Thoracic aorta (tissue), 2 donors: Measurements from ENCODE around the gene ZNF280B. TPM values are rescaled to one million over a fixed set of nuclear protein-coding genes. Genes with fewer than 3 reads are reported as not detected.

Source experiments
- ATAC-seq: fragments of 150-250 bp; one replicate; pipeline ENCODE4 v1.8.0; 2017; ENCODE audit warnings: low read depth; ENCODE audit not compliant: insufficient number of reproducible peaks, low FRiP score
- DNase-seq: peaks from one replicate; pipeline ENCODE4 v3.0.0-alpha.2; 2020; ENCODE audit warnings: low spot score
- H3K27ac ChIP-seq, 2 donors: fragments of 200-600 bp; sonication (generic); 1 replicate in 1 of 2; 2 replicates in 1 of 2; pipeline ENCODE4 v1.5.1; 2016; ENCODE audit warnings: mild to moderate bottlenecking in 2 of 2, moderate library complexity in 2 of 2
- H3K27me3 ChIP-seq: fragments of 200-600 bp; sonication (generic); replicated peaks from 2 replicates; pipeline ENCODE4 v1.6.0; 2016; ENCODE audit warnings: mild to moderate bottlenecking; ENCODE audit not compliant: insufficient read depth
- H3K36me3 ChIP-seq: fragments of 200-600 bp; sonication (generic); one replicate; pipeline ENCODE4 v1.5.1; 2016
- H3K4me1 ChIP-seq, 2 donors: fragments of 200-600 bp; sonication (generic); 1 replicate in 1 of 2; 2 replicates in 1 of 2; pipeline versions ENCODE4 v1.5.1 to v1.6.0; 2016; ENCODE audit warnings: low read depth in 2 of 2, mild to moderate bottlenecking in 1 of 2; ENCODE audit not compliant: control insufficient read depth in 1 of 2
- H3K4me3 ChIP-seq: fragments of 200-600 bp; sonication (generic); 2 replicates; pipeline ENCODE4 v1.5.1; 2016; ENCODE audit warnings: mild to moderate bottlenecking
- H3K9me3 ChIP-seq: fragments of 200-600 bp; sonication (generic); 2 replicates; pipeline ENCODE4 v1.5.1; 2016
- CTCF ChIP-seq: fragments of 200-600 bp; sonication (generic); IDR thresholded peaks from one replicate; pipeline ENCODE4 v1.5.1; 2019; ENCODE audit warnings: antibody characterized with exemption
- total RNA-seq, 2 donors: library from RNA; depleted of rRNA; stranded (reverse); fragments of >200 nt; gene quantifications; one replicate each; pipeline versions ENCODE4 v1.1.0 to v1.2.3, GENCODE V29; 2016

ZNF280B gene
- total RNA-seq, 2 donors from 2014 or later = not detected

- Histone ChIP-seq H3K36me3 (no peaks in the 10 kb centered on the region), H3K27me3 (no peaks in the 10 kb centered on the region), H3K9me3 (no peaks in the 10 kb centered on the region), H3K27ac (no peak overlapping the region), H3K4me1 (no peaks in the 10 kb centered on the region), H3K4me3 (no peak overlapping the region)
- DNase-seq = no peak
- no peak for TF ChIP-seq CTCF
- no peak for ATAC-seq
Measured at GRCh38 chr22:22486132-22486899, 22.2 kb downstream of the ZNF280B start.

GRCh38 chr22:22485524-22485923, 23.0 kb downstream of the ZNF280B start:
- no peaks in the 10 kb centered on the region for H3K36me3 ChIP-seq
- no peak overlapping the region for H3K27ac ChIP-seq
- no peak for TF ChIP-seq CTCF

DNA sequence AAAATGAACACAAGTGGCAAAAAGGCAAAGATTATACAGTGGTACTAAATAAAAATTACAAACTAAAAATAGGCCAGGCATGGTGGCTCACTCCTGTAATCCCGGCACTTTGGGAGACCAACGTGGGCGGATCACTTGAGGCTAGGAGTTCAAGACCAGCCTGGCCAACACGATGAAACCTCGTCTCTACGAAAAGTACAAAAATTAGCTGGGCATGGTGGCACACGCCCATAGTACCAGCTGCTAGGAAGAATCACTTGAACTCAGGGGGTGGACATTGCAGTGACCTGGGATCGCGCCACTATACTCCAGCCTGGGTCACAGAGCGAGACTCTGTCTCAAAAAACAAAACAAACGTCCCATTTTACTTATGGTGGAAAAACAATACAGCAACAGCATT, 24.5 kb downstream of the ZNF280B start:
- Histone ChIP-seq H3K9me3 (no peaks in the 10 kb centered on the region), H3K4me1 (no peaks in the 10 kb centered on the region), H3K36me3 (no peaks in the 10 kb centered on the region), H3K27ac (no peak overlapping the region), H3K27me3 (no peaks in the 10 kb centered on the region), H3K4me3 (no peak overlapping the region)
- ATAC-seq (no peak), DNase-seq (no peak)
- TF ChIP-seq CTCF = no peak

More at GRCh38 chr22:22485524-22485923, 23.0 kb downstream of the ZNF280B start:
- H3K9me3 ChIP-seq = no peaks in the 10 kb centered on the region
- no peaks in the 10 kb centered on the region for H3K27me3 ChIP-seq
- ATAC-seq = no peak
- no peaks in the 10 kb centered on the region for H3K4me1 ChIP-seq
- no peak for DNase-seq
- no peak overlapping the region for H3K4me3 ChIP-seq

- H3K27ac ChIP-seq = no peak overlapping the region
- no peak for DNase-seq
- no peaks in the 10 kb centered on the region for H3K36me3 ChIP-seq
- no peaks in the 10 kb centered on the region for H3K27me3 ChIP-seq
- no peaks in the 10 kb centered on the region for H3K9me3 ChIP-seq
- TF ChIP-seq CTCF = no peak
- ATAC-seq = no peak
- H3K4me1 ChIP-seq = no peaks in the 10 kb centered on the region
- no peak overlapping the region for H3K4me3 ChIP-seq
Measured at GRCh38 chr22:22480940-22481339, 27.6 kb downstream of the ZNF280B start.

DNA sequence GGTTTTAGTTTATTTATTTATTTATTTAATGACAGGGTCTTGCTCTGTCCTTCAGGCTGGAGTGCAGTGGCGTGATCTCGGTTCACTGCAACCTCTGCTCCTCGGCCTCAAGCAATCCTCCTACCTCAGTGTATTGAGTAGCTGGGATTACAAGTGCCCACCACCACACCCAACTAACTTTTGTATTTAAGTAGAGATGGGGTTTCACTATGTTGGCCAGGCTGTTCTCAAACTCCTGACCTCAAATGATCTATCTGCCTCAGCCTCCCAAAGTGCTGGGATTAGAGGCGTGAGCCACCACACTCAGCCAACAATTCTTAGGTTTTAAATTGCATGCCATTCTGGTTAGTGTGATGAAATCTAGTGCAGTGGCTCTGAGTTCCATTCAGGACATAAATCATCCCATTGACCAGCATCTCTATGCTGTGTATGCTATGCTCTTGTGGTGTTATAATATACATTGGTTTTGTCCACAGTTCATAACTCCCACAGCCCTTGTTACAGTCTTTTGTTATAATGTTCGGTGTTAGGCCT, 28.5 kb downstream of the ZNF280B start:
- DNase-seq (no peak), ATAC-seq (no peak)
- TF ChIP-seq CTCF = no peak
- Histone ChIP-seq H3K4me1 (no peaks in the 10 kb centered on the region), H3K27ac (no peak overlapping the region), H3K9me3 (no peaks in the 10 kb centered on the region), H3K4me3 (no peak overlapping the region), H3K27me3 (no peaks in the 10 kb centered on the region), H3K36me3 (no peaks in the 10 kb centered on the region)
